ENCODE measurements around the gene FKBP2. TPM values are rescaled to one million over a fixed set of nuclear protein-coding genes. Genes with fewer than 3 reads are reported as not detected.

Gene FKBP2
- total RNA-seq, 1 donor, result 34.3 TPM

GRCh38 chr11:64276653-64277431 is 35.9 kb downstream of the FKBP2 start:
- no peak for DNase-seq (ENCODE audit: low read depth)
- TF ChIP-seq, protein P1, sequence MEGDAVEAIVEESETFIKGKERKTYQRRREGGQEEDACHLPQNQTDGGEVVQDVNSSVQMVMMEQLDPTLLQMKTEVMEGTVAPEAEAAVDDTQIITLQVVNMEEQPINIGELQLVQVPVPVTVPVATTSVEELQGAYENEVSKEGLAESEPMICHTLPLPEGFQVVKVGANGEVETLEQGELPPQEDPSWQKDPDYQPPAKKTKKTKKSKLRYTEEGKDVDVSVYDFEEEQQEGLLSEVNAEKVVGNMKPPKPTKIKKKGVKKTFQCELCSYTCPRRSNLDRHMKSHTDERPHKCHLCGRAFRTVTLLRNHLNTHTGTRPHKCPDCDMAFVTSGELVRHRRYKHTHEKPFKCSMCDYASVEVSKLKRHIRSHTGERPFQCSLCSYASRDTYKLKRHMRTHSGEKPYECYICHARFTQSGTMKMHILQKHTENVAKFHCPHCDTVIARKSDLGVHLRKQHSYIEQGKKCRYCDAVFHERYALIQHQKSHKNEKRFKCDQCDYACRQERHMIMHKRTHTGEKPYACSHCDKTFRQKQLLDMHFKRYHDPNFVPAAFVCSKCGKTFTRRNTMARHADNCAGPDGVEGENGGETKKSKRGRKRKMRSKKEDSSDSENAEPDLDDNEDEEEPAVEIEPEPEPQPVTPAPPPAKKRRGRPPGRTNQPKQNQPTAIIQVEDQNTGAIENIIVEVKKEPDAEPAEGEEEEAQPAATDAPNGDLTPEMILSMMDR (IDR thresholded peaks at IDR 0.05; ENCODE audit: insufficient read depth, low read length), result no peak
- H3K4me3 ChIP-seq (ENCODE audit: low read depth, low read length), result no peak overlapping the region

DNA sequence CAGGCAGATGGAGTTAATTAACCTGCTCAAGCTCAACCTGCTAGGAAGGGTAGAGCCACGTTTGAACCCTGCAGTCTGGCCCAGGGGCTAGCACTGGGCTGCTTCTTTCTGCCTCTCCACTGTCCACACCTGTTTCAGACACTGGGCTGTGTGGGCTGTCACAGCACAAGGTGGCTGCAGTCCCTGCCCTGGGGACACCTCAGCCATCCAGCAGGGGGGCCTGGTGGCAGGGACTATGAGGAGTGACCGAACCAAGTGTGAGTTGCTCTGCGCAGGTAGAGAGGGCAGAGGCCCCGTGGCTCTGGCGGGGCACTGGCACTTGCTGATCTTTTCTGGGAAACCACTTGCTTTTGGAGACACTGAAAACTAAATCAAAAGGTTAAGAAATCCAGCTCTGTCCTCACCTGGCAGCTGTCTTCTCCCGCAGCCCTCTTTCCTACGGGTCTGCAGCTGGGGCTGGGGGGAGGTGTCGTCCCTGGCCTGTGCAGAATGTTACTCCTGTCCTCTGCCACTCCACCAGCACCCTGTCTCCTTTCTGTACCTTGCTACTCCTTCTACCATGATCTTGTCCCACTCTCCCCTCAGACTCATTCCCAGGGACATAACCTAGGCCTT is 37.8 kb downstream of the FKBP2 start:
- no peak for DNase-seq (ENCODE audit: low read depth)
- no peak overlapping the region for H3K4me3 ChIP-seq (ENCODE audit: low read depth, low read length)
- TF ChIP-seq, protein P1 (IDR thresholded peaks at IDR 0.05; ENCODE audit: insufficient read depth, low read length), result no peak

DNA sequence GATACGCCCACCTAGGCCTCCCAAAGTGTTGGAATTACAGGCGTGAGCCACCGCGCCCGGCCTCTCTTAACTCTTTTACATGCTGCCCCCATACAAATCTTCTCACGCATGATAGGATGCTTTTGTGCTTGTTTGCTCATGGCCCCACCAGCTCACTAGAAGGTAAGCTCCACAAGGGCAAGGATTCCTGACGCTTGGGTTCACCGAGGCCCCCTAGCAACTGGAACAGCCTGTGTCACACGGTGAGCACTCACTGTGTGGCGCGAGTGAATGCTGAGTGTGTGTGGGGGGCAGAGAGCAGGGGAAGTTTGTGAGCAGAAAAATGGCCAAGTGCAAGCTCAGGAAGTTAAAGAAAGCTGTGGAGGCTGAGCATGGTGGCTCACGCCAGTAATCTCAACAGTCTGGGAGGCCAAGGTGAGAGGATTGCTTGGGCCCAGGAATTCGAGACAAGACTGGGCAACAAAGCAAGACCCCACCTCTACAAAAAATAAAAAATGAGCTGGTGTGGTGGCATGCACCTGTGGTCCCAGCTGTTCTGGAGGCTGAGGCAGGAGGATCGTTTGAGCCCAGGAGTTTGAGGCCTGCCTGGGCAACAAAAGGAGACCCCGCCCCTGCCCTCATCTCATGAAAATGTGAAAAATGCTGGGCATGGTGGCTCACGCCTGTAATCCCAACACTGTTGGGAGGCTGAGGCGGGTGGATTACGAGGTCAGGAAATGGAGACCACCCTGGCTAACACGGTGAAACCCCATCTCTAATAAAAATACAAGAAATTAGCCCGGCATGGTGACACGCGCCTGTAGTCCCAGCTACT is 41.3 kb downstream of the FKBP2 start:
- TF ChIP-seq, protein P1 (IDR thresholded peaks at IDR 0.05; ENCODE audit: insufficient read depth, low read length), result no peak
- no peak for DNase-seq (ENCODE audit: low read depth)

GRCh38 chr11:64283092-64283491 is 42.2 kb downstream of the FKBP2 start:
- DNase-seq (ENCODE audit: low read depth), result no peak
- H3K4me3 ChIP-seq (ENCODE audit: low read depth, low read length), result peak overlapping the region; percentile 87
- TF ChIP-seq, protein P1 (IDR thresholded peaks at IDR 0.05; ENCODE audit: insufficient read depth, low read length), result no peak

More for the DNA sequence above, 41.3 kb downstream of the FKBP2 start:
- no peak overlapping the region for H3K4me3 ChIP-seq (ENCODE audit: low read depth, low read length)

GRCh38 chr11:64284048-64284961 is 43.4 kb downstream of the FKBP2 start, which contains the start of gene BAD:
Gene BAD (minus strand): TSS chr11:64284665. CDS start chr11:64284368, 297 bp downstream.
- TF ChIP-seq, protein P1 (IDR thresholded peaks at IDR 0.05; ENCODE audit: insufficient read depth, low read length), result no peak
- peak within 1 kb of the TSS; percentile 87 for H3K4me3 ChIP-seq (ENCODE audit: low read depth, low read length)
- DNase-seq (ENCODE audit: low read depth), result peak; percentile 90
